HL-60/S4 treated with retinoic acid at 250 ng/mL for 4 days and 3 days (cell line): Measurements from ENCODE around the gene KMO.

Experiments used
- in situ Hi-C: fragments of 300-500 bp; cut with MboI; formaldehyde crosslinking; loops from 2 replicates; pipeline ENCODE4 v1.7.0; 2022; ENCODE audit warnings: low sequenced_read_pairs

Gene KMO

GRCh38 chr1:241532162-241532531 lies at the start of gene KMO:
Gene KMO, plus strand, starts transcription at chr1:241532378. Its CDS starts 67 bp downstream, at chr1:241532445.
- in situ Hi-C loops = loop anchor here (10.0 to 25.0 kb wide), 2 partner anchors 93 to 480 kb away; no protein-coding TSS in a partner anchor

DNA sequence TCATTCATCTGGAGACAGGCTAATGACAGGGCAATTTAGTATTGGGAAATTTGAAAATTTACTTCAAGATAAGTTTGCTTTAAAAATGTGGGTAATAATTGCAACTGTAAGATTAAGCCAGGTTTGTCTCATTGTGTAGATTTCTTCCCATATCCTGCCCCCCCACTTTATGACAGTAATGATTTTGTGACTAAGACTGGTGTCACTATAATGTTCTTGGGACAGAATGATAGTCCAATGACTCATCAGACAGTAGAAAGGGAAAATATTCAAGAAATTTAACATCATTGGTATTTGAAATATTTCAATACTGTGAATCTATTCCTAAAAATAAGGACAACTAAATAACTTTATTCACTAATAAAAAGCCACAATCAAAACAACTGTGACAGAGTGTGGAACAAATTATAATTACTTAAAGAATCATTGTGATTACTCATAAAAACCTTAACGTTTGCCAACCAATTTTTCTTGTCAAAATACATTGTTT lies 49.4 kb upstream of the KMO start:
- in situ Hi-C loops = loop anchor here (25.0 kb wide), 1 partner anchor 596 kb away; no protein-coding TSS in a partner anchor

DNA sequence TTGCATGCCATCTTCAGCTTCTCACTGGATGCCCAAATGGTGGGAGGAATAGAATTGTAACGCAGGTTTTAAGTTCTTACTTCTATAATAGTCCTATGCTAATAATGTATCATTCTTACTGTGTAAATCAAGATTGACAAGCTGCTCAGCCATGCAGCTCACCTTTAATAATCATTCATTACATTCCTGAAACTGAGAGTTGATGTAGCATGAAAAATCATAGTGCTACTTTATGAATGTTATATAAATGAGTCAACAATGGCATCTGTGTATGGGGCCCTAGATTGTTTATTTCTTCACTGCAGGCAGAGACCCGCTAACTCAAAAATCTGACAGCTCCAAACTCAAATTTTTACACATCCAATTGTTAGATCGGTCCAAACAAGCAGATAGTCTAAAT lies 47.0 kb upstream of the KMO start:
- in situ Hi-C loops = loop anchor here (25.0 kb wide), 1 partner anchor 598 kb away; no protein-coding TSS in a partner anchor

- in situ Hi-C loops = loop anchor here (25.0 kb wide), 1 partner anchor 598 kb away; no protein-coding TSS in a partner anchor
Observed at GRCh38 chr1:241485554-241485992, 46.6 kb upstream of the KMO start.

- in situ Hi-C loops = loop anchor here (25.0 kb wide), 1 partner anchor 601 kb away; no protein-coding TSS in a partner anchor
Observed at GRCh38 chr1:241488739-241489138, 43.4 kb upstream of the KMO start.

DNA sequence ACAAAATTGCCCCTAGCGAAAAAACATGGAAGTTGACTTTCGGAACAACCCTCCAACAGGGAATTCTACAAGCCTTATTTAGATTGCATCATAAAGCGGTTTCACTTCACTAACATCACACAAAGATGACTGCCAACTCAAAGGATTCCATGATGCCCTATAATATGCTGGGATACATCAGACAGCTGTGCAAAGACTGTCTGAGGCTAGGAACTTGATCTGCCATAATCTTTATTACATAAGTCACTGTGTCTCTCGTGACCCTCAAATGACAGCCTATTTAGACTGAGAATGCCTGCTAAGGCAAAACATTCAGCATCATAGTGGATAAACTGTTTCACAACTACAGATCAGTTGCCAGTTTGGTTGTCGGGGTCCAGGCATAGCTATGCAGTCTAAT lies 36.4 kb upstream of the KMO start:
- in situ Hi-C loops = loop anchor here (25.0 kb wide), 1 partner anchor 608 kb away; no protein-coding TSS in a partner anchor

GRCh38 chr1:241499910-241500309 lies 32.3 kb upstream of the KMO start:
- in situ Hi-C loops = loop anchor here (25.0 kb wide), 1 partner anchor 613 kb away; no protein-coding TSS in a partner anchor

GRCh38 chr1:241503444-241503843 lies 28.7 kb upstream of the KMO start:
- in situ Hi-C loops = no loop called here

GRCh38 chr1:241507189-241507863 lies 24.9 kb upstream of the KMO start:
- in situ Hi-C loops = no loop called here

GRCh38 chr1:241513378-241513777 lies 18.8 kb upstream of the KMO start:
- in situ Hi-C loops = no loop called here

DNA sequence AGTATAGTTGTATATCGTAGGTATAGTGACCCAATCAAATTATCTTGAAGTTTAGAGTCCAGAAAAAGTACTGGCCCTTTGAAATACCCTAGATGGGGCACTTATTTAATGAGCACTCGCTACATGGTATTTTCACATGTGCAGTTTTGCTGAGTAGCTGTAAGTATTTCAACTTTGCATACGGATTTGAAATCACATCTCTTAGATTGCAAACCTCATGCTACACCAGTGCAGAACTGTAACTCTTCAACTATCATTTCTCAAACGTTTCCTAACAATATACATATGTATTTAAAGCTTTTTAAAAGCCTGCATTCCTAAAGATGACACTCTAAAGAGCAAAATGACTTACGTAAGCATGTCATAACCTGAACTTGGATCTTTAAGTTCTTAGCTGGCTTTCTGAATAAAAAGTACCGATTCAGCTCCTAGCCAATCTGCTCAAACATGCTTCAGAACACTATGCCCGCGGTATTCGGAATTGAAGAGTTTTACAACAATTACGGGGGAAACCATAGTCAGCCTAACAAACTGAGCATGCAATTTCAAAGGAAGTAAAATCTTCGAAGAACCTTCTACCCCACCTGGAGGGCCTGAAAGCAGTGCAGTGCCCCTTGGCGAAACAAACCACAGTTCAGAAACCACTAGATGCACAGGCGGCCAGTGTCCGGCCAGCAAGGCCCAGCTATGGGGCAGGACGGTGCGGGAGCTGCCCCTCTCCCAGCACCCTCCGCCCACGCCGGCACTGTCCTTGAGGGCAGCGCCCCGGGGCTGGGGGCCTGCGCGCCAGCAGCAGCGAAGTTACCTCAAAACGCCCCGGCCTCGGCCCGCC lies 13.5 kb upstream of the KMO start:
- in situ Hi-C loops = no loop called here

GRCh38 chr1:241519308-241520079 lies 12.7 kb upstream of the KMO start, which contains the start of gene FH:
Gene FH, minus strand, starts transcription at chr1:241519755. Its CDS starts 33 bp downstream, at chr1:241519722.
- in situ Hi-C loops = no loop called here

DNA sequence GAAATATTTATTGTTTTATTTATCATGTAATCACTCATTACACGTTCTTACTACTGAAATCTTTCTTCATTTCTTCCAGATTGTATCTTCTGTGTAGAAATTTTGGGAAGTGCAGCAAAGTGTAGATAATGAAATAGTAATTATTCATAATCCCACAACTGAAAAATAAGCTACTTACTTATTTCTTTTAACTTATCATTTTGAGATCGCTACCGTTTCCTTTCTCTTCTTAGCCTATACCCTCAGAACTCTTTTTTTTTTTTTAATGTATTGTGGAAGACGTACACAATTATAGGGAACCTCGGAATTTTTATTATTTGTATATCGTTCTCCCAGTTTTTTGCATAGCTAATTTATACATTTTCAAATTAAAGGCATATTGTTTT lies 12.1 kb upstream of the KMO start:
- in situ Hi-C loops = no loop called here

DNA sequence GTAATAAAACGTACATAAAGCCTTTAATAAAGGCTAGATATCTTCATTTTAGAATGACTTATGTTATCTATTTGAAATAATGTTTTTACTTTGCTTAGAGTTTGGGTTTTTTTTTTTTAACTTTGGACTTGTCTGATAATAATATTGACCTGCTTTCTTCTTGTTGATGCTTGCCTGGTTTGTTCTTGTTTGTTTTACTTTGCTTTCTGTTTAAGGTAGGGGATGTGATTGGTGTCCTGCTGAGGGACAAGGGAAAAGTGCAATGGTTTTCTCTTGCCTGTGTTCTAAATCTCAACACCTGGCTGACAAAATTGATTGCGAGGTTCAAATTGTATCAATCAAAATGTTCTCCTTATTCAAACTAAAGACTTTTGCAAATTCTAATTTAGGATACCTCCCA lies 10.5 kb upstream of the KMO start:
- in situ Hi-C loops = no loop called here

DNA sequence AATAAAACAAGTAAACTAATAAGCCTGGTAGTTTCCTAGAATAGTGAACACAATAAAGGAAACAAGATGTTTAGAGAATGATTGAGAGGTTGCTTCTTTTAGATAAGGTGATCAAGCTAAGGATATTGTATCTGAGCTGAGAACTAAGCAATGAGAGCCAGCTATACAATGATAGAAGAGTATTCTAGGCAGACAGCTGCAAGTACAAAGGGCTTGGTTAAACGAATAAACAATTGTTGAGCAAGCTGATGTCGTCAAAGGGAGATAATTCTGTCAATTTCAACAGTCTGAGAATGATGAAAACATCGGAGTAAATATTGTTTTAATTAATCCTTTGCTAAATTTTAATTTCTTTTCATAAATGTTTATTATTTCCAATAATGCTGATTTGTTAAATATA lies 7.2 kb upstream of the KMO start:
- in situ Hi-C loops = loop anchor here (25.0 kb wide), 1 partner anchor 487 kb away; no protein-coding TSS in a partner anchor

GRCh38 chr1:241527146-241527545 lies 5.0 kb upstream of the KMO start:
- in situ Hi-C loops = loop anchor here (25.0 kb wide), 1 partner anchor 485 kb away; no protein-coding TSS in a partner anchor

DNA sequence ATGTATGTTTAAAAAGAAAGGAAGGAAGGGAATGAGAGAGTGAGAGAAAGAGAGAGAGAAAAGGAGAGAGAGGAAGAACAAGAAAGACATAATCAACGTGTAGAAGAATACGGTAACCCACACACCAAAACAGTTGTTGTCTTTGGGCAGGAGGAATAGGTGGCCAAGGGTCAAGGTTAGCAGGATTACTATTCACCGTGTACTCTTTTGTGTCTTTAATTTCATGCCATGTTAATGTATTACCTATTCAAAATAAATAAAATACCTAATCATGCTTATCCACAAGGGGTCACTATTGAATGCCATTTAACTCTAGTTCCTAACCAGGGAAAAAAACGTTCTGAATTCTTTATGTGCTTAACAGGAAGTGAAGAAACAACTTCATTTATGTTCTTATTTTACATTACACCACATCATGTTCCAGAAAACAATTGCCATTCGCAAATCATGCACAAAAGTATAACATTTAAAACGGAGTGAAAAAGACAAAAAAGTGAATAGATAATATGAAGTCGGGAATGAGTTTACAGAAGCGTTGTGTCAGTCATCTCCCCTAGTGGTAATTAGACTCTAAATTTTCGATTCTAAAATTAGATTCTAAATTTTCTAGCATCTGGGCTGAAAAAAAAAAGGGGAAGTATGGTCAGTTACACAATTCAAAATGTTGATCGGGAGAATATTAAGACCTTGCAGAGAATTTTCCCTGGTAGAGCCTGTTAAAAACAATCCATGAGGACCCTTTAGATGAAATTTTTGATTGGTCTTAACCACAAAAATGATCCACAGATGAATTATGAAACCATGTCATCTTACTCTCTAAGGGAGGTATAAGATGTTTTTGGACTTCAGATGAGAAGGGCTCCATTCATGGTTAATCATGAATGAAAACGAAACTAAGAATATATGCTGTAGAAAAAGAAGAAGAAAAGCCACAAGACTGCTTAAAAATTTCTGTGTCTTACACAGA lies 700 bp upstream of the KMO start:
- in situ Hi-C loops = loop anchor here (10.0 to 25.0 kb wide), 2 partner anchors 93 to 481 kb away; no protein-coding TSS in a partner anchor

GRCh38 chr1:241532864-241533263 lies 686 bp downstream of the KMO start:
- in situ Hi-C loops = loop anchor here (10.0 to 25.0 kb wide), 2 partner anchors 92 to 479 kb away; no protein-coding TSS in a partner anchor
